Endothelial cell of umbilical vein (primary cell): ENCODE results near the gene RNF11. TPM values are rescaled to one million over a fixed set of nuclear protein-coding genes. Genes with fewer than 3 reads are reported as not detected.

Experiments used
- BruUV-seq: library from RNA; stranded (reverse); fragments of 400-500 nt; replicated peaks from 2 replicates; lab custom pipeline; 2021; lab: Mats Ljungman, UMichigan
- CTCF ChIA-PET: fragments of 300-600, 350-600 bp; sonication (Branson Sonifier 250); formaldehyde crosslinking; loops from one replicate; lab custom pipeline; 2021; ENCODE audit warnings: antibody characterized with exemption, inconsistent platforms; lab: Charles Lee
- POLR2A ChIA-PET: fragments of 300-600, 350-600 bp; sonication (Branson Sonifier 250); formaldehyde crosslinking; loops from one replicate; lab custom pipeline; 2021; ENCODE audit warnings: antibody characterized with exemption, inconsistent platforms; lab: Charles Lee
- DNase-seq: peaks from one replicate; pipeline ENCODE4 v3.0.0-alpha.2; 2011; ENCODE audit warnings: low read depth, low spot score
- FAIRE-seq: peaks from 2 replicates; lab custom pipeline; 2011; peaks lifted over from hg19 to GRCh38; lab: Jason Lieb, UNC
- H2AFZ ChIP-seq: 2 replicates; pipeline ENCODE4 v1.6.0; 2012; ENCODE audit warnings: low read depth, low read length, control low read depth, inconsistent platforms
- H3K27ac ChIP-seq: 2 replicates; pipeline ENCODE4 v1.5.1; 2011; ENCODE audit warnings: low read depth, mild to moderate bottlenecking, control low read depth, low read length, moderate library complexity; ENCODE audit not compliant: insufficient read depth
- H3K27me3 ChIP-seq, 2 experiments: 2 replicates each; pipeline versions ENCODE4 v1.6.0 to v1.6.1; 2011; ENCODE audit warnings: low read length in 2 of 2, mixed read lengths in 1 of 2; ENCODE audit not compliant: control insufficient read depth in 2 of 2, insufficient read depth in 2 of 2
- H3K36me3 ChIP-seq, 2 experiments: 2 replicates in 1 of 2; 3 replicates in 1 of 2; pipeline ENCODE4 v1.5.1; 2011; ENCODE audit warnings: low read length in 2 of 2, mild to moderate bottlenecking in 1 of 2, moderate library complexity in 1 of 2; ENCODE audit not compliant: control insufficient read depth in 2 of 2, insufficient read depth in 2 of 2; ENCODE audit errors: extremely low read depth in 1 of 2
- H3K4me1 ChIP-seq: 3 replicates; pipeline ENCODE4 v1.5.1; 2011; ENCODE audit warnings: mild to moderate bottlenecking, low read length; ENCODE audit not compliant: control insufficient read depth, insufficient read depth; ENCODE audit errors: extremely low read depth
- H3K4me2 ChIP-seq: 2 replicates; pipeline ENCODE4 v1.6.1; 2011; ENCODE audit warnings: low read length, control low read depth, mixed read lengths; ENCODE audit not compliant: insufficient read depth
- H3K4me3 ChIP-seq, 3 experiments: fragments of 200-600 bp in 1 of 3; sonication (generic), shearing (Covaris generic) in 1 of 3; replicated peaks in 1 of 3; 2 replicates each; pipeline ENCODE4 v1.5.1; 2011 to 2016; ENCODE audit warnings: control low read depth in 3 of 3, low read length in 3 of 3, mild to moderate bottlenecking in 2 of 3, inconsistent platforms in 1 of 3, low read depth in 1 of 3, moderate library complexity in 1 of 3; ENCODE audit not compliant: insufficient read depth in 1 of 3
- H3K79me2 ChIP-seq: 2 replicates; pipeline ENCODE4 v1.6.0; 2012; ENCODE audit warnings: low read length, inconsistent platforms; ENCODE audit not compliant: control insufficient read depth, insufficient read depth
- H3K9ac ChIP-seq: replicated peaks from 2 replicates; pipeline ENCODE3; 2011; ENCODE audit warnings: low read length, control low read depth; ENCODE audit not compliant: insufficient read depth; ENCODE audit errors: extremely low read depth
- H3K9me1 ChIP-seq: replicated peaks from 3 replicates; pipeline ENCODE4 v1.6.0; 2011; ENCODE audit warnings: mild to moderate bottlenecking, low read length; ENCODE audit not compliant: control insufficient read depth, insufficient read depth; ENCODE audit errors: extremely low read depth
- H3K9me3 ChIP-seq: replicated peaks from 2 replicates; pipeline ENCODE4 v1.5.1; 2012; ENCODE audit warnings: low read length, inconsistent platforms; ENCODE audit not compliant: control insufficient read depth, insufficient read depth
- H4K20me1 ChIP-seq: replicated peaks from 2 replicates; pipeline ENCODE3; 2011; ENCODE audit warnings: mild to moderate bottlenecking, low read length; ENCODE audit not compliant: control insufficient read depth, insufficient read depth; ENCODE audit errors: extremely low read depth
- CTCF ChIP-seq, 2 donors: IDR thresholded peaks; 1 replicate in 1 of 2; 2 replicates in 1 of 2; pipeline ENCODE4 v1.5.1; 2011; ENCODE audit warnings: low read length in 2 of 2, mild to moderate bottlenecking in 2 of 2, moderate library complexity in 2 of 2, control low read depth in 1 of 2, inconsistent platforms in 1 of 2, low read depth in 1 of 2; ENCODE audit not compliant: insufficient read depth in 1 of 2; ENCODE audit errors: extremely low read depth in 1 of 2
- EZH2 ChIP-seq: IDR thresholded peaks from 2 replicates; pipeline ENCODE4 v1.6.1; 2012; ENCODE audit warnings: borderline replicate concordance, low read depth, mild to moderate bottlenecking, moderate library complexity, low read length, inconsistent platforms; ENCODE audit not compliant: severe bottlenecking
- FOS ChIP-seq: IDR thresholded peaks from 2 replicates; pipeline ENCODE4 v1.6.1; 2011; ENCODE audit warnings: mild to moderate bottlenecking, low read length, moderate library complexity, borderline replicate concordance; ENCODE audit not compliant: insufficient read depth
- GATA2 ChIP-seq: IDR thresholded peaks from 2 replicates; pipeline ENCODE4 v1.7.0; 2011; ENCODE audit warnings: low read depth, mild to moderate bottlenecking, moderate library complexity, mixed read lengths, low read length; ENCODE audit not compliant: insufficient read length, insufficient read depth
- JUN ChIP-seq: IDR thresholded peaks from 2 replicates; pipeline ENCODE4 v1.6.1; 2011; ENCODE audit warnings: borderline replicate concordance, low read depth; ENCODE audit not compliant: insufficient read length, insufficient read depth
- MAX ChIP-seq: IDR thresholded peaks from 2 replicates; pipeline ENCODE4 v1.6.1; 2011; ENCODE audit not compliant: insufficient read depth, insufficient read length
- MYC ChIP-seq: IDR thresholded peaks from one replicate; pipeline ENCODE4 v1.6.1; 2011; ENCODE audit warnings: mild to moderate bottlenecking, low read depth, low read length
- POLR2A ChIP-seq: IDR thresholded peaks from 2 replicates; pipeline ENCODE4 v1.6.1; 2012; ENCODE audit warnings: low read depth, mild to moderate bottlenecking, control low read depth, low read length
- POLR2AphosphoS5 ChIP-seq: IDR thresholded peaks from 2 replicates; pipeline ENCODE4 v1.6.1; 2012; ENCODE audit warnings: low read depth, mild to moderate bottlenecking, control low read depth, low read length, moderate library complexity; ENCODE audit not compliant: insufficient read depth
- dilution Hi-C: fragments of 300-500 bp; cut with MboI; formaldehyde crosslinking; loops from one replicate; pipeline ENCODE4 v1.15.0; 2019; ENCODE audit warnings: low sequenced_read_pairs; ENCODE audit not compliant: extremely low pct_ligation_motif_present
- intact Hi-C: fragments of 100-400 bp; cut with micrococcal nuclease; formaldehyde crosslinking; loops from one replicate; pipeline ENCODE4 v1.10.0; 2022
- polyA plus RNA-seq, 4 experiments: library from polyadenylated mRNA; depleted of rRNA in 3 of 4; stranded (reverse) in 3 of 4; unstranded in 1 of 4; fragments of >200 nt; gene quantifications; 2 replicates each; pipeline versions ENCODE4 v1.2.1 to v1.2.3, GENCODE V29; 2011 to 2012; ENCODE audit warnings: missing spikeins in 1 of 4
- total RNA-seq: library from RNA; stranded (reverse); gene quantifications from 2 replicates; pipeline ENCODE4 v1.2.3, GENCODE V29; 2021

RNF11 gene
- total and polyA plus RNA-seq, 2 donors (not counting 3 experiments of a cell fraction or from before 2014, with no cell fraction given): 75.2 to 82.9 TPM

GRCh38 chr1:51299981-51300670 is 64.1 kb downstream of the RNF11 start:
- intact Hi-C loops (loop anchor here (10.0 kb wide), 3 partner anchors 215 to 525 kb away; partner anchors contain the start of gene FAF1), dilution Hi-C loops (no loop called here)
- POLR2A ChIA-PET: no interaction called here
- no peak overlapping the region for H3K9ac ChIP-seq
- no peak overlapping the region for H3K4me2 ChIP-seq
- CTCF ChIA-PET: interaction anchor here (0.8 kb wide), 1 partner anchor 20 kb away, joined by 3 read pairs; no protein-coding TSS in a partner anchor
- H3K9me3 ChIP-seq: no peaks in the 10 kb centered on the region
- no peak for DNase-seq
- no peak overlapping the region for H3K4me3 ChIP-seq
- TF ChIP-seq POLR2AphosphoS5 (no peak), JUN (no peak), GATA2 (no peak), CTCF (IDR thresholded peaks at IDR 0.05; ENCODE audit: extremely low read depth in 1 of 2, insufficient read depth in 1 of 2, low read depth in 1 of 2, low read length in 2 of 2) (no peak), MYC (no peak), MAX (no peak), EZH2 (no peak), FOS (no peak), POLR2A (no peak)
- no peaks in the 10 kb centered on the region for H3K27me3 ChIP-seq
- no peaks in the 10 kb centered on the region for H4K20me1 ChIP-seq
- no peaks in the 10 kb centered on the region for H3K79me2 ChIP-seq
- FAIRE-seq: no peak
- no peaks in the 10 kb centered on the region for H3K36me3 ChIP-seq
- peaks cover 28% of the 10 kb centered on the region for H3K4me1 ChIP-seq
- no peak overlapping the region for H3K27ac ChIP-seq
- no TSS peak for BruUV-seq
- H2AFZ ChIP-seq: no peak overlapping the region
- no peaks in the 10 kb centered on the region for H3K9me1 ChIP-seq
